Mammary epithelial cell (primary cell): ENCODE data around the gene THPO.

ENCODE experiments used
- CTCF ChIP-seq, 2 donors: IDR thresholded peaks in 1 of 2; conservative IDR thresholded peaks in 1 of 2; 2 replicates each; pipeline ENCODE4 v1.5.1; 2011 to 2012; ENCODE audit warnings: inconsistent platforms in 2 of 2, low read length in 2 of 2, mild to moderate bottlenecking in 2 of 2, control low read depth in 1 of 2, low read depth in 1 of 2; ENCODE audit not compliant: insufficient read depth in 1 of 2; ENCODE audit errors: extremely low read depth in 1 of 2
- EZH2 ChIP-seq: IDR thresholded peaks from 2 replicates; pipeline ENCODE4 v1.6.1; 2012; ENCODE audit warnings: low read length, inconsistent platforms, borderline replicate concordance

GRCh38 chr3:184337399-184337714 is 40.6 kb downstream of the THPO start, which contains the start of gene FAM131A:
- TF ChIP-seq CTCF (conservative IDR thresholded peaks at IDR 0.05 in 1 of 2, IDR thresholded peaks at IDR 0.05 in 1 of 2; ENCODE audit: extremely low read depth in 1 of 2, insufficient read depth in 1 of 2, low read depth in 1 of 2, low read length in 2 of 2) (no peak), EZH2 (no peak)
